GM19324 (cell line): ENCODE results near the gene B4GALNT4.
"Not testable (repeated sequence)": the region's sequence is repeated elsewhere in the genome, so short reads cannot be mapped to it uniquely, and the experiment has no call there.

ENCODE experiments used
- ATAC-seq: cut with Tn5 transposase; IDR thresholded peaks from one replicate; pipeline ENCODE4 v1.9.1; 2021; ENCODE audit warnings: mild to moderate bottlenecking, moderate library complexity; ENCODE audit not compliant: unreplicated experiment, low FRiP score

Gene B4GALNT4

DNA sequence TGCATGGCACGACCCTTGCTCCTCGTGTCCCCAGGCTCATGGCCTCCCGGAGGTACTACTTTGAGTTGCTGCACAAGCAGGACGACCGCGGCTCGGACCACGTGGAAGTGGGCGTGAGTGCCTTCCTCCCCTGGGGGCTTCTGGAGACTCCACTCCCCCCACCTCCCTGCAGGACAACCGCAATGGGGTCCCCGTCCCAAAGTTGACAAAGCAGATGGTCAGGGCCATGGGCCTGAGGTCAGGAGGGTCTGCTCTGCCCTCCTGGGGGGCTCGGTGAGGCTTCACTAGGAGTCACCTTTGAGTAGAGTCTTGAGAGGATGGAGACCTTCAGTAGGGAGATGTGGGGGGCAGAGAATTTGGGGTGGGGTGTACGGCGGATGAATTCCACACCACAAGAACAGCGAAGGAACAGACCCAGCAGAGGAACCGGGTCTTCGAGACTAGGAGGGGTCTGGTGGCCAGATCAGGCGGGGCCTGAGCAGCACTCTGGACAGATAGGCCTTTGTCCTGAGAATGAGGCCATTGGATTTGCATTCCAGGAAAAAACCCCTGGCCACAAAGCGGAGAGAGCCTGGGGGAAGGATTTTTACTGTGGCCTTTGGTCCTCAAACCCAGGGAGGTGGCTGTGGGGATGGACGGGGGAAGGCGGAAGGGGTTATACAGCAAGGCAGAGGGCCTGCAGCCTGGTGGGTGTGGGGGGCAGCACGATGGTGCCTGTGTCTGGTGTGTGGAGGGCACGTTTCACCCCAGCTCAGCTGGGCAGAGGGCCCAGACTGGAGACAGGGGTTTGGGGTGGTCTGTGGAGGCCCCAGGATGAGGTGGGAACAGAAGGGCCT lies 4.6 kb downstream of the B4GALNT4 start:
- ATAC-seq: no peak

DNA sequence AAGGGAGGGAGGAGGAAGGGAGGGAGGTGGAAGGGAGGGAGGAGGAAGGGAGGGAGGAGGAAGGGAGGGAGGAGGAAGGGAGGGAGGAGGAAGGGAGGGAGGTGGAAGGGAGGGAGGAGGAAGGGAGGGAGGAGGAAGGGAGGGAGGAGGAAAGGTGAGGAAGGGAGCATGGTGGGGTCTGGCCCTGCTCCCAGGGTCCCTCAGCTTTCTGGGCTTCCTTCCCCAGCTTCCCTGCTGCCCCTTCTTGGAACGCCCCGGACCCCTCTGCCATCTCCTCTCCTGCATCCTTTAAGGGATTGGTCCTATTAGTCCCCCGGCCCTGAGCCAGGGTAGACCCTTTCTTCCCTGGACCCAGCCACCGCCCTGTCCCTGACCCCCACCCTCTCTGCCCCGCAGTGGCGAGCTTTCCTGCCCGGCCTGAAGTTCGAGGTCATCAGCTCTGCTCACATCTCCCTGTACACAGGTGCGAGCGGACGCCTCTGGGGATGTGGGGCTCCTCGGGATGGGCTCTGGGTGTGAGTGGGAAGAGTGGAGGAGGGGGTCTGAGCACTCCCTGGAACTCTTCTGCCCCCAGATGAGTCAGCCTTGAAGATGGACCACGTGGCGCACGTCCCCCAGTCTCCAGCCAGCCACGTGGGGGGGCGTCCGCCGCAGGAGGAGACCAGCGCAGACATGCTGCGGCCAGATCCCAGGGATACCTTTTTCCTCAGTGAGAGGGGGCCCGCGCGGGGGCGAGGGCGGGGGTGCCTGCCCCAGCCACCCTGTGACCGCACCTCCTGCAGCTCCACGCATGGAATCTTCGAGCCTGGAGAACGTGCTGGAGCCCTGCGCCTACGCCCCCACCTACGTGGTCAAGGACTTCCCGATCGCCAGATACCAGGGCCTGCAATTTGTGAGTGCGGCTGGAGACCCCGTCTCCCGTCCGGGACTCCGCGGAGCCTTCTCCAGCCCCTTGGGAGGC lies 6.0 kb downstream of the B4GALNT4 start:
- ATAC-seq: no peak

DNA sequence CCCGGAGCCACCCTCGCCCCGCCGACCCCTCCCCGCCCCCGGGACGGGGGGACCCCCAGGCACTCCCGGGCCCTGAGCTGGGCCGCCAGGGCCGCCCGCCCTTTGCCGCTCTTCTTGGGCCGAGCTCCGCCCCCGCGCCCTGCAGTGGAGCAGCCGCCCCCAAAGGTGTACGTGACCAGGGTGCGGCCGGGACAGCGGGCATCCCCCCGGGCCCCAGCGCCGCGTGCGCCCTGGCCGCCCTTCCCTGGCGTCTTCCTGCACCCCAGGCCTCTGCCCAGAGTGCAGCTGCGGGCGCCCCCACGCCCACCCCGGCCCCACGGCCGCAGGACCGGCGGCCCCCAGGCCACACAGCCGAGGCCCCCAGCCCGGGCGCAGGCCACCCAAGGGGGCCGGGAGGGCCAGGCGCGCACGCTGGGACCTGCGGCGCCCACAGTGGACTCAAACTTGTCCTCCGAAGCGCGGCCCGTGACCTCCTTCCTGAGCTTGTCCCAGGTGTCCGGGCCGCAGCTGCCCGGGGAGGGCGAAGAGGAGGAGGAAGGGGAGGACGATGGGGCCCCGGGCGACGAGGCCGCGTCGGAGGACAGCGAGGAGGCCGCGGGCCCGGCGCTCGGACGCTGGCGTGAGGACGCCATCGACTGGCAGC lies 7.4 kb downstream of the B4GALNT4 start:
- ATAC-seq: no peak

DNA sequence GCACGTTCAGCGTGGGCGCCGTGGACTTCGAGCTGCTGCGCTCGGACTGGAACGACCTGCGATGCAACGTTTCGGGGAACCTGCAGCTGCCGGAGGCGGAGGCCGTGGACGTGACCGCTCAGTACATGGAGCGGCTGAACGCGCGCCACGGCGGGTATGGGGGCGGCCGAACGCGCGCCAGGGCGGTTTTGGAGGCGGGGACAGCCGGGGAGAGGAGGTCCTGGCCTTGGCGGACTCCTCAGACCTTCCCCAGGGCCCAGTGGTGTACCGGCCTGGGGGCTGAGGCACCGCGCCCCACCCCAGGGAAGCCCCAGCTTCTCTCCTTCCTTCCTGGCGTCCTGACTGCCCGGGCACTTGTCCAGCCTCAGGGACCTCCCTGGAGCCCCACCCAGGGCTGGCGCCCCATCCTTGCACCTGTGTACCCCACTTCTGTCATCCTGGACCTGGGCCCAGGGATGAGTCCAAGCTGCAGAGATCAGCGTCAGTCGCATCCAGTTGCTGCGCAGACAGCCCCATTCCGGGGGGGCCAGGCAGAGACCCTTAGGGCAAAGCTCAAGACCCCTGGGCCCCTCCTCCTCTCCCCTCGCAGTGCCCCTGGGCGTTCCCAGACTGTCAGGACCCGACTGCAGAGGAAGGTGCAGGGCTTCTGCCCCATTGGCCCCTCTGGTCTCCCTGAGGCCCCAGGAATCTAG lies 8.0 kb downstream of the B4GALNT4 start:
- no peak for ATAC-seq

DNA sequence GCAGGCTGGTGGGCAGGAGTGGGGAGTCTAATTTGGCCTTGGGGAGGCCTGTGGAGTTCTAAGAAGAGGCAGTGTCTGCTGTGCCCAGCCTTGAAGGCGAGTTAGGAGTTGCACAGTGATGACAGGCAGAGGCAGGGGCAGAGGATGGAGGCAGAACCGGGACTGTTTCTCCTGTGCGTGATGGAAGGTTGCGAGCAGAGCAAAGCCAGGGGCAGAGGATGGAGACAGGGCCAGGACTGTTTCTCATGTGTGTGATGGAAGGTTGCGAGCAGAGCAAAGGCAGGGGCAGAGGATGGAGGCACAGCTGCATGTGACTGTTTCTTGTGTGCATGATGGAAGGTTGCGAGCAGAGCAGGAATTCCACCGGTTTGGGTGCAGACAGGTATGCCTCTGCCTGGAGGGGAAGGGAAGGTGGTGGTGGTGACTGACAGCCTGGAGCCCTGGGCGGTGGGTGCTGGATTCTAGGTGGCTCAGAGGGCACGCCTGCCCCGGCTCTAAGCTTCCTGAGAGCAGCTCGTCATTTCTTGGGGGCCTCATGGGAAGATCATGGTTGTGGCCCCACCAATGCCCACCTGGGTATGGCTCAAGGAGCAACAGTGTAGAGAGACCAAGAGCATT lies 8.7 kb downstream of the B4GALNT4 start:
- no peak for ATAC-seq

DNA sequence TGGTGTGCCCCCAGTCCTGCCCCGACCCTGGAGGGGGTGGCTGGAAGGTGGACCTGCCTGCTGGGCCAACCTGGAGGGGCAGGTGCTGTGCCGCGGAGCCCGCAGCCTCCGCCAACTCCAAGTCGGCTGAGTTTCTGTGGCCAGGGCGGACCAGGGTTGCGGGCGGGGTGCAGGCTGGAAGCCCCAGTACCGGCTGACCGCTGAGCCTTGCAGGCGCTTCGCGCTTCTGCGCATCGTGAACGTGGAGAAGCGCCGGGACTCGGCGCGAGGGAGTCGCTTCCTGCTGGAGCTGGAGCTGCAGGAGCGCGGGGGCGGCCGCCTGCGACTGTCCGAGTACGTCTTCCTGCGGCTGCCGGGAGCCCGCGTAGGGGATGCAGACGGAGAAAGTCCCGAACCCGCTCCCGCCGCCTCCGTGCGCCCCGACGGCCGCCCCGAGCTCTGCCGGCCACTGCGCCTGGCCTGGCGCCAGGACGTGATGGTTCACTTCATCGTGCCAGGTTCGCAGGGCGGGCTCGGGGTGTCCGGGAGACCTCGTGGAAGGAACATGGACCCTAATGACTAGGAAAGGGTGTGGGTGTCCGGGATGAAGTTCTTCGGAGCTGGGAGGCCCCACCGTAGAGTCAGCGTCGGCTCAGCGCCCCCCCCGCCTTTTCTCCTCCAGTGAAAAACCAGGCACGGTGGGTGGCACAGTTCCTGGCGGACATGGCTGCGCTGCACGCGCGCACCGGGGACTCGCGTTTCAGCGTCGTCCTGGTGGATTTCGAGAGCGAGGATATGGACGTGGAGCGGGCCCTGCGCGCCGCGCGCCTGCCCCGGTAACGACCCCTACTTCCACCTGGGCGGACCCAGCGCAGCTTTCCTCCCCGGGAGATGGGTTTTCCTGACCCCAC lies 10.2 kb downstream of the B4GALNT4 start:
- no peak for ATAC-seq

DNA sequence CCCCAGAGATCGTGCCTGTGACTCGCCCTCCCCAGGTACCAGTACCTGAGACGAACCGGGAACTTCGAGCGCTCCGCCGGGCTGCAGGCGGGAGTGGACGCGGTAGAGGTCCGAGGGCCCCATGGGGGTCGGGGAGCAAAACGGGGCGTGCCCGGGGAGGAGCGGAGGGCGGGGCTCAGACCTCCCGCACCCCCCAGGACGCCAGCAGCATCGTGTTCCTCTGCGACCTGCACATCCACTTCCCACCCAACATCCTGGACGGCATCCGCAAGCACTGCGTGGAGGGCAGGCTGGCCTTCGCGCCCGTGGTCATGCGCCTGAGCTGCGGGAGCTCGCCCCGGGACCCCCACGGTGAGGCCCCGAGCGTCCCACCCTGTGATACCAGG lies 10.8 kb downstream of the B4GALNT4 start:
- ATAC-seq: no peak

DNA sequence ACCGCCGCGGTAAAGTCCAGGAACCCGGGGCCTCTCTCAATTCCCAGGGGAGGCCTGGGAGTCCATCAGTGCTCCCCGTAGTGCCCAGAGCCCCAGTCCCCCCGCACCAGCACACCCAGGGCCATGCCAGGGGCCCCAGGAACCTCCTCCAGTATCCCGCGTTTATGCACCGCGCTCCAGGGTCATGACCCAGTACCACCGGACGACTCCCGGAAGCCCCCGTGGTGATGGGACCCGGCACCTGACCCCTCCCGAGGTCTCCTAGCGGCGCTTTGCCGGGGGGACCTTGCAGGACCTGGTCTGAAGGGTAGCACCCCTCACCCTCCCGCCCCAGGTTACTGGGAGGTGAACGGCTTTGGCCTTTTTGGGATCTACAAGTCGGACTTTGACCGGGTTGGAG lies 11.2 kb downstream of the B4GALNT4 start:
- ATAC-seq: no peak

DNA sequence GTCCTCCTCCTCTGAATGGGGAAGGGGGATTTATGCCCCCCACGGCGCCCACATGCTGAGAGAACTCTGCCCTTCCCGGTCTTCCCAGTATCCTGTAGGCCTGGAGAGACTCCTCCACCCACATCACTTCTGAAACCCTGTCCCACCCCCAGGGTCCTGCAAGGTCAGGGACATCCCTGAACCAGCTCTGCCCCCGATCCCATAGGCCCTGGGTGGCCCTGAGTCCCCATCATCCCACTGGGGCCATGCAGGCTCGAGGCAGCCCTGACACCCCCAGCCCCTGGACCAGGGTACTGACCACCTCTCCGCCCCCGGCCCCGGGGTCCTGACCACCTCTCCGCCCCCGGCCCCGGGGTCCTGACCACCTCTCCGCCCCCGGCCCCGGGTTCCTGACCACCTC lies 11.7 kb downstream of the B4GALNT4 start:
- ATAC-seq: no peak

DNA sequence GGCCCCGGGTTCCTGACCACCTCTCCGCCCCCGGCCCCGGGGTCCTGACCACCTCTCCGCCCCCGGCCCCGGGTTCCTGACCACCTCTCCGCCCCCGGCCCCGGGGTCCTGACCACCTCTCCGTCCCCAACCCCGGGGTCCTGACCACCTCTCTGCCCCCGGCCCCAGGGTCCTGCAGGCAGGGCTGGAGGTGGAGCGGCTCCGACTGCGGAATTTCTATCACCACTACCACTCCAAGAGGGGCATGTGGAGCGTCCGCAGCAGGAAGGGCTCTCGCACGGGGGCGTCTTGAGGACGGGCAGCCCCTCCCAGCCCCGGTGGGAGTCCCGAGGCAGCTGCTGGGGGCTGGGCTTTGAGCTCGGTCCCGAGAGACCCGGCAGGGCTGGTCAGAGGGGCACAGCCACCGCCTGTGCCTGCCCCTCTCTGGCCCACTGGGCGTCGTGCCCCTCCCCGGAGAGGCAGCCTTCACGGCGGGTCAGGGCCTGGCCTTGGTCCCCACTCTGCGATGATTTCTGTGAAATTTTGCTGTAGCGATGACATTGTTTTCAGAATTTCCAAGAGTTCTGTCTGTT lies 12.3 kb downstream of the B4GALNT4 start:
- no peak for ATAC-seq

DNA sequence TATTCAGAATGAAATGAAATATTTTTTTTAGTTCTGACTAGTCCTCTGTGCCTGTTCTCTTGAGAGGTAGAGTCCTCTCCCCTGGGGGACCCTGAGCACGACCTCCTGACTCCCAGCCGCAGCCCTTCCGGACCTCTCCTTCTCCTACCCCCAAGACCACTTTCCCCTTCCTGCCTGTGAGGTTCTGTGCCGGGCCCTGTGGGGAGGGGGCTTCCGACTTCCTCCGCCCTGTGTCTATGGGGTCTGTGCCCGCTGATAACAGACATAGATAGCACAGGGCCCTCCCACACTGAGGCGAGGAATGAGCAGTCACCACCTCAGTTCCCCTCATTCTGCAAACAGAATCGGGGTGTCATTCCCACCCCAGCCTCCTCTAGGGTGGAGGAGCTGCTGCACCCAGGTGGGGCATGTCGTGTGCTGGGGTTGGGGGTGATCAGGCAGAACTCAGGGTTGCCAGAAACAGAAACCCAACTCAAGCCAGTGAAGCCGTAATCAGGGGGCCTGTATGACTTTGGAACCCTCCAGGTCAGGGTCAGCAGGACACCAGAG lies 12.9 kb downstream of the B4GALNT4 start:
- no peak for ATAC-seq

DNA sequence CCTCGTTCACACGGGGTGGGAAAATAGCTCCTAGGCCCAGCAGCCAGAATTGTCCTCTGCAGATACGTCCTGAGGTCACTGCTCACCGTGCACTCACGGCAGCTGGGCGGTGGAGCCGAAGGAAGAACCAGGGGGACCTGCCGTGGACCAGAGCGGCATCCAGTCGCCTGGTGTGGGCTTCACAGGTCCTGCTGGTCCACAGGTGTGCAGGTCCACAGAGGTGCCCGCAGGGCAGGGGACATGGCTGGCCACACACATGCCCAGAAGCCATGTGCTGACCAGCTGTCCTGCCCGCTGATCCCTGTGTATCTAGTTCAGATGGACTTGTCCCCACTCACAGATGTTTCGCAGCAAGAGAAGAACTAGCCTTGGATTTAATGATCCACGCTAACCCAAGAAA lies 14.1 kb downstream of the B4GALNT4 start:
- ATAC-seq: no peak

DNA sequence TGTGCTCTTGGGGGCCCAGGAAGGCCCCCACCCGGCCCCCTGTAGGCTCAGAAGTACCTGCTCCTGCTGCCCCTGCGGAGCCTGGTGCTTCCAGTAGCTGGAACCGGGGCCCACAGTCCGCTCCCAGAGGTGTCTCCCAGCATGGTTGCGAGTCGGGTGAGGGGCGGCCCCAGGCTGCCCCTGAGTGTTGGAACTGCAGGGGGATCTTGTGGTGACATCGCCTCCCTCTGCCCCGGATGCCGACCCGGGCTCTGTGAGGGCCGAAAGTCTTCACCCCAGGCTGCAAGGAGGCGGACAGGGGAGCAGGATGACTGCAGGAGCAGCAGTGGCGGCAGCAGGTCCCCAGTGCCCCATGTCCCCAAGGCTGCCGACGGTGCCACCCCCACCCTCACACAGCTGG lies 15.2 kb downstream of the B4GALNT4 start:
- no peak for ATAC-seq

DNA sequence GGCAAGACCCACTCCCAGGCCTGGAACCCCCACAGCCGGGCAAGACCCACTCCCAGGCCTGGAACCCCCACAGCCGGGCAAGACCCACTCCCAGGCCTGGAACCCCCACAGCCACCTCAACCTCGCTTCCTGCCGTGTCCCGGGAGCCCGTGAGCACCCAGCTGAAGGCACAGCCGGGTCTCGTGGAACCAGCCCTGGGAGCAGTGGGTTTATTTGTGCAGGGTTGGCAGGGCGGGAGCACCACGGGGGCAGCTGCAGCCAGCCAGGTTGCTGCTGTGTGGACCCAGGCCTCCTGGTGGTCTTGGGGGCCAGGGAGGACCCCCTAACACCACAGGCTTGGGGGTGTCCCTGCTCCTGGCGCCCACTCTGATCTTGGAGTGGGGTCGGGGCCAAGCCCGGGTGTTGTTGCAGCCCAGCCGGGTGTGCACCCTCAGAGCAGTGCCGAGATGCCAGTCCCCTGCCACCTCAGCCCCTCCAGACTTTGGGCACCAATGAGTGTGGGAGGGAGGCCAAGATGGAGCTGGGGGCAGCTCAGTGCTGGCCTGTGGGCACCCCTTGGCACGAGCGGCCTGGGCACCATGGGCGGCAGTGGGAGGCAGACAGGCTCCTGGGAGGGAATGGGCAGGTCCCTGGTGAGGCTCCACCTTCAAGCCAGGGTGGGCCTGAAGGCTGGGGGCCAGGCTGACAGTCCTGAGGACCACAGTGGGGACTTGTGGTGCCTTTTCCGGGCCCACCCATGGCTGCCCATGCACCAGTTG lies 16.5 kb downstream of the B4GALNT4 start:
- no peak for ATAC-seq

DNA sequence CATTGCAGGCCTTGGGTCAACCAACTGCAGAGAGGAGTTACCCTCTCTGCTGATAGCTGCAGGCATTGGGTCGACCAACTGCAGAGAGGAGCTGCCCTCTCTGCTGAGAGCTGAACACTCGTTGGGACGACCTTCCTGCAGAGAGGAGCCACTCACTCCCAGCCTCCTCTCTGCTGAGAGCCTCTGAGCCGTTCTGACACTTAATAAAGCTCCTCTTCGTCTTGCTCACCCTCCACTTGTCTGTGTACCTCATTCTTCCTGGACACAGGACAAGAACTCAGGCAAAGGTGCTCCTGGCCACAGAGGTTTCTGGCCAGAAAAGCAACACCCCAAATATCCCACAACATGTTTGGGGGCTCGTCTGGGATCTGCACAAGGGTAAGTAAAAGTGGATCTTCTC lies 17.2 kb downstream of the B4GALNT4 start:
- ATAC-seq: no peak

DNA sequence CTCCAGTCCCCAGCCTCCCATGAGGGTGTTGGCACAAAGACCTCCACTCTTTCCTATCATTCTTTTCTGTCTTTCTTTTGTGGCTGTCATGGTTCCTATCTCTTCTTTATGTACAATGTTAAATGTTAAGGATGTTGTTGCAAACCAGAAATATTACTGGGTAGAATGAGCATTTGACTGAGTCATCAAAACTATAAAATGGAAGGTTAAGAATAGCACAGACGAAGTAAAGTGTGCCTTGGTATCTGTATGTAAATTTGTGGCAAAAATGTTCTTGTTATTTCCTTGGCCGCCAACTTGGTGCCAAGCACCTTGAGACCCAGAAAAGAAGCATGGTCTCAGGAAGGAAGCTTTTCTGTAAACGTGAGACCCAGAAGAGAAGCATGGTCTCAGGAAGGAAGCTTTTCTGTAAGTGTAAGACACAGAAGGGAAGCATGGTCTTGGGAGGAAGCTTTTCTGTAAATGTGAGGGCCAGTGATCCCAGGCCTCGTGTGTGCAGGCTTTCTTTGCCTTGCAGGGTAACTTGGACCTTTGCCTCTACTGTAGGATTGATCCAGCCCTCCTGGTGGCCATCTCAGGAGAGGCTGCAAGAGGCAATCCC lies 18.0 kb downstream of the B4GALNT4 start:
- no peak for ATAC-seq

DNA sequence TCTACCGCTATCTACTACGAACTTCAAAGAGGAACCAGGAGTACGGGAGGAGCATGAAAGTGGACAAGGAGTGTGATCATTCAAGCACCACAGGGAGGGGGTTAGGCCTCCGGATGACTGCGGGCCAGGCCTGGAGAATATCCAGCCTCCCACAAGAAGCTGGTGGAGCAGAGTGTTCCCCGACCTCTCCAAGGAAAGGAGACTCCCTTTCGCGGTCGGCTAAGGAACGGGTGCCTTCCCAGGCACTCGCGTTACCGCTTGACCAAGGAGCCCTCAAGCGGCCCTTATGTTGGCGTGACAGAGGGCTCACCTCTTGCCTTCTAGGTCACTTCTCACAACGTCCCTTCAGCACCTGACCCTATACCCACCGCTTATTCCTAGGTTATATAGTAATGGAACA lies 20.1 kb downstream of the B4GALNT4 start:
- ATAC-seq: not testable (repeated sequence)
